ENCODE data around the gene IFNA5. TPM values are rescaled to one million over a fixed set of nuclear protein-coding genes. Genes with fewer than 3 reads are reported as not detected.

Gene IFNA5
- total RNA-seq, result 0.14 TPM in 1 of 2 replicates, not detected in the other

GRCh38 chr9:21305213-21305612 lies at the start of gene IFNA5:
TSS of gene IFNA5 (minus strand) at chr9:21305313. CDS start at chr9:21305256, 57 bp downstream.

GRCh38 chr9:21350787-21351186 lies 45.7 kb upstream of the IFNA5 start, which contains the start of gene IFNA6:
TSS of gene IFNA6 (minus strand) at chr9:21350887. CDS start at chr9:21350887, 0 bp downstream.

GRCh38 chr9:21334701-21335632 lies 29.9 kb upstream of the IFNA5 start, which contains the start of gene KLHL9:
TSS of gene KLHL9 (minus strand) at chr9:21335404. CDS start at chr9:21334859, 545 bp downstream.

Other genes with a start within 250 kb of the IFNA5 start
- not detected in 2 replicates for gene IFNB1, start 227.4 kb downstream of the IFNA5 start, total RNA-seq
- gene IFNW1, start 163.5 kb downstream of the IFNA5 start, total RNA-seq, result not detected in 2 replicates
- not detected in 2 replicates for gene IFNA21, start 138.7 kb downstream of the IFNA5 start, total RNA-seq
- gene IFNA4, start 117.7 kb downstream of the IFNA5 start, total RNA-seq, result not detected in 2 replicates
- gene IFNA7, start 103.1 kb downstream of the IFNA5 start, total RNA-seq, result not detected in 2 replicates
- gene IFNA10, start 98.2 kb downstream of the IFNA5 start, total RNA-seq, result not detected in 2 replicates
- gene IFNA16, start 88.0 kb downstream of the IFNA5 start, total RNA-seq, result not detected in 2 replicates
- not detected in 2 replicates for gene IFNA17, start 77.1 kb downstream of the IFNA5 start, total RNA-seq
- not detected in 2 replicates for gene IFNA14, start 65.3 kb downstream of the IFNA5 start, total RNA-seq
- gene KLHL9, start 30.1 kb upstream of the IFNA5 start, total RNA-seq, result 25.6 and 42.7 TPM in 2 replicates
- gene IFNA6, start 45.6 kb upstream of the IFNA5 start, total RNA-seq, result not detected in 2 replicates
- not detected in 2 replicates for gene IFNA13, start 62.7 kb upstream of the IFNA5 start, total RNA-seq
- not detected in 2 replicates for gene IFNA2, start 80.1 kb upstream of the IFNA5 start, total RNA-seq
- not detected in 2 replicates for gene IFNA8, start 103.8 kb upstream of the IFNA5 start, total RNA-seq
- 0.14 TPM in 1 of 2 replicates, not detected in the other for gene IFNA1, start 135.1 kb upstream of the IFNA5 start, total RNA-seq
- 8.8 and 22.3 TPM in 2 replicates for gene IFNE, start 177.0 kb upstream of the IFNA5 start, total RNA-seq